NCI-H226 (cell line): ENCODE measurements around the gene NPC1L1.

Experiments
- DNase-seq: peaks from one replicate; pipeline ENCODE4 v3.0.0-alpha.2; 2015

Gene NPC1L1

GRCh38 chr7:44541028-44541869, at the start of gene NPC1L1:
Gene NPC1L1, minus strand, starts transcription at chr7:44541330. Its CDS starts 71 bp downstream, at chr7:44541259.
- no peak for DNase-seq

GRCh38 chr7:44590910-44591309, 49.8 kb upstream of the NPC1L1 start:
- no peak for DNase-seq

- DNase-seq = no peak
Observed at GRCh38 chr7:44587843-44588711, 46.9 kb upstream of the NPC1L1 start.

- DNase-seq = no peak
Observed at GRCh38 chr7:44583146-44583865, 42.2 kb upstream of the NPC1L1 start.

GRCh38 chr7:44581879-44582603, 40.9 kb upstream of the NPC1L1 start, which contains the start of gene TMED4:
Gene TMED4, minus strand, starts transcription at chr7:44582231. Its CDS starts 25 bp downstream, at chr7:44582206.
- DNase-seq = peak; percentile 97

- no peak for DNase-seq
Observed at GRCh38 chr7:44580945-44581878, 40.1 kb upstream of the NPC1L1 start.

- DNase-seq = no peak
Observed at GRCh38 chr7:44576228-44576627, 35.1 kb upstream of the NPC1L1 start.

- no peak for DNase-seq
Observed at GRCh38 chr7:44575054-44575453, 33.9 kb upstream of the NPC1L1 start.

GRCh38 chr7:44574287-44574872, 33.2 kb upstream of the NPC1L1 start:
- no peak for DNase-seq

GRCh38 chr7:44573464-44574286, 32.5 kb upstream of the NPC1L1 start, which contains the start of gene DDX56:
Gene DDX56, minus strand, starts transcription at chr7:44573908. Its CDS starts 13 bp downstream, at chr7:44573895.
- DNase-seq = peak; percentile 99

GRCh38 chr7:44572771-44573170, 31.6 kb upstream of the NPC1L1 start:
- DNase-seq = no peak

GRCh38 chr7:44569959-44570358, 28.8 kb upstream of the NPC1L1 start:
- DNase-seq = no peak

GRCh38 chr7:44568771-44569560, 27.8 kb upstream of the NPC1L1 start:
- no peak for DNase-seq

- no peak for DNase-seq
Observed at GRCh38 chr7:44567884-44568283, 26.8 kb upstream of the NPC1L1 start.

- no peak for DNase-seq
Observed at GRCh38 chr7:44566680-44567079, 25.6 kb upstream of the NPC1L1 start.

GRCh38 chr7:44565795-44566559, 24.8 kb upstream of the NPC1L1 start:
- no peak for DNase-seq

GRCh38 chr7:44565097-44565794, 24.1 kb upstream of the NPC1L1 start:
- DNase-seq = peak; percentile 42
